ENCODE data around the gene HLA-B.

DNA sequence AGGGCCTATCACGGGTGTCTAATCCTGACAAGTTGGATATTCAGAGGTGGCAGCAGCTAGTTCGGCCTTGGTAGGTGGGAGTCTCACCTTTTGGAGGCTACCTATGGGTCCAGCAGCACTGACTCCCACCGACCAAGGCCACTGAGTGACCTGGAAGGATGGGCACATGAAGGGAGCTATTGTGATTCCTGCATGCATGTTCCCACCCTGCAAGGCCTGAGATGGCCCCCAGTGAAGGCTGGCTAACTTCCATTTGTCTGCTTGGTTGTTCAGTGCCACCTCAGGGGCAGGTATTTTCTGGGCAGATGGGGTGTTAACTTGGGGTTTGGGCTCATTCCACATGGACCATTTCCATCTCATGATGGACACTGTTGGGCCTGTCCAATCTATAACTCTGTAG is 28.1 kb upstream of the HLA-B start:
- TF ChIP-seq POLR2A (IDR thresholded peaks at IDR 0.05; ENCODE audit: low read depth, low read length) (no peak), SPI1 (IDR thresholded peaks at IDR 0.05; ENCODE audit: low read depth, low read length) (no peak)
